Jurkat, Clone E6-1 (cell line): Measurements from ENCODE around the gene RSRC1.
"Not testable (repeated sequence)": the region's sequence is repeated elsewhere in the genome, so short reads cannot be mapped to it uniquely, and the experiment has no call there.

ENCODE experiments used
- DNase-seq: peaks from one replicate; pipeline ENCODE4 v3.0.0-alpha.2; 2011; ENCODE audit warnings: low read depth, low spot score
- H3K4me3 ChIP-seq: 2 replicates; pipeline ENCODE4 v1.5.1; 2011; ENCODE audit warnings: mild to moderate bottlenecking, low read length, control low read depth, moderate library complexity

The RSRC1 gene

DNA sequence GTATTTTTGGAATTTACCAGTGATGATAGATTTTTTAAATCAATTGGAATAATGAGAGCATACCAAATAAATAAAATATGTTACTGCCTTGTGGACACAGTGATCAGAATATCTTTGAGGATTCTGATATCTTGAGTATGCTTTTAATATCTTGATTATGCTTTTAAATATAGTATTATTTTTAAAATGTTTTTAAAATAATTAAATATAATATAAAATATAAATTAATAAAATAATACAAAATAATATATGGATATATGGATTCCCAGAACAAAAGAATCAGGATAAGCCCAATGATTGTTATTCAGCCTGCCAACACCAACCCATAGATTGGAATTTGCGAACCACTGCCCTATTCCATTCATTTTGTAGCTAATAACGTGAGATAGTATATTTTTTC lies 369.2 kb downstream of the RSRC1 start:
- no peak for DNase-seq
- H3K4me3 ChIP-seq: no peak overlapping the region

DNA sequence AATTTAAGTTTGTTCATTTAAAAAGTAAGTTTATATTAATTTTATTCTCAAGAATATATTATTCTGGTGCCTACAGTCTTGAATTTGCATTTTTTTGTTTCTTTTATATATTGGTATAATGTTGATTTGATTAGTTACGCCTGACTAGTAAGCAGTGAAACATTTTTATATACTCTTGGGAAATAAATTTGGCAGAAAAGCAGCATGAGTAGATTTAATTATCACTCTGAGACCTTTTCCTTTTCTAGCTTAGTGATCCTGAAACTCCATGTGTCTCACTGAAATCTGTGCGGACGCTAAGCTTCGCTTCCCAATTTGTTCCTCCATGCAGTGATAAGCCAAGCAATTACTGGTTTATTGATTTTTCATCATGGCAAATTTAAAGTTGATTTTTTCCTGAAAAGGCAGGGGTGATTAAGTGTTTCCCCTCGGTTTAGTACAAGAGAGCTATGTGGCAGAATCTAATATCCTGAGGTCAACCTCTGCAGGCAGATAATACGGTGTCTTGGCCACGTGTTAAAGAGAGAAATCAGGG lies 373.9 kb downstream of the RSRC1 start:
- H3K4me3 ChIP-seq: no peak overlapping the region
- no peak for DNase-seq

- no peak overlapping the region for H3K4me3 ChIP-seq
- DNase-seq: no peak
Measured at GRCh38 chr3:158486200-158486599, 376.3 kb downstream of the RSRC1 start.

DNA sequence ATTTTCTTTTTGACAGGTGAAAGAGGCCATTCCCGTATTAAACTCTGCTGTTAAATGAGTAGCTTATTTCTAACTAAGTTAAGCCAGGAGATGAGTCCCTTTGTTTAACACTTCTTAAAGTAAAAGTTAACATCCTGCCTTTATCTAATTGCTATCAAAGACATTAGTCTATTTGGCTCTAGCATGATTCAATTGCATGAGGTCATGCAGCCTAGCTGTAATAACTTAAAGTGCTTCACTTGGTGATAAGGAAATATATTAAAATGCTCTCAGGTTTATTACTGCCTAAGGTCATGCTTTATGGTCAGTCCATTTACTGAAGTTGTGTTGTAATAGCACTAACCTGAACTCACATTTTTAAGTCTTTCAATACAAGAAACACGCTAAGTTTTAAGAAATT lies 378.8 kb downstream of the RSRC1 start:
- no peak for DNase-seq
- H3K4me3 ChIP-seq: no peak overlapping the region

- no peak for DNase-seq
- no peak overlapping the region for H3K4me3 ChIP-seq
Measured at GRCh38 chr3:158489181-158489580, 379.3 kb downstream of the RSRC1 start.

DNA sequence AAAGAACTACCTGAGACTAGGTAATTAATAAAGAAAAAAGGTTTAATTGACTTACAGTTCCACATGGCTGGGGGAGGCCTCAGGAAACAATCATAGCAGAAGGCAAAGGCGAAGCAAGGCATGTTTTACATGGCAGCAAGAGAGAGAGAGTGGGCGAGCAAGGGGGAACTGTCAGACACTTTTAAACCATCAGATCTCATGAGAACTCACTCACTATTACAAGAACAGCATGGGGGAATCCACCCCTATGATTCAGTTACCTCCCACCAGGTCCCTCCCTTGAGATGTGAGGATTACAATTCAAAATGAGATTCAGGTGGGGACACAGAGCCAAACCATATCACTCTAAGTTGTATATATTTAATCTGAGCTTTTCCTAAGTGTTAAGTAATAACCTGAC lies 382.1 kb downstream of the RSRC1 start:
- DNase-seq: no peak
- no peak overlapping the region for H3K4me3 ChIP-seq

GRCh38 chr3:158492685-158493084 lies 382.8 kb downstream of the RSRC1 start:
- no peak overlapping the region for H3K4me3 ChIP-seq
- no peak for DNase-seq

DNA sequence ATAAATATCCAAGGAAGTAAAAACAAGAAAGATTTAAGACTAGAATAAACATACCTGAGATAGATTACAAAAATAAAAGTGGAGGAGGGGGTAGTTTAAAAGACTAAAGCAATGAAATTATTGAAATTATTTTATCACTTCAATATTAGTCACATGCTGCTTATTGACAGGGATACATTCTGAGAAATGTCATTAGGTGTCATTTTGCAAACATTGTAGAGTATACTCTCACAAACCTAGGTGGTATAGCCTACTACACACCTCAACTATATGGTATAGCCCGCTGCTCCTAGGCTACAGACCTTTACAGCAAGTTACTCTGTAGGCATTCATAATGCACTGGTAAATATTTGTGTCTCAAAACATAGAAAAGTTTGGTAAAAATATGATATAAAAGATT lies 384.0 kb downstream of the RSRC1 start:
- H3K4me3 ChIP-seq: no peak overlapping the region
- DNase-seq: no peak

DNA sequence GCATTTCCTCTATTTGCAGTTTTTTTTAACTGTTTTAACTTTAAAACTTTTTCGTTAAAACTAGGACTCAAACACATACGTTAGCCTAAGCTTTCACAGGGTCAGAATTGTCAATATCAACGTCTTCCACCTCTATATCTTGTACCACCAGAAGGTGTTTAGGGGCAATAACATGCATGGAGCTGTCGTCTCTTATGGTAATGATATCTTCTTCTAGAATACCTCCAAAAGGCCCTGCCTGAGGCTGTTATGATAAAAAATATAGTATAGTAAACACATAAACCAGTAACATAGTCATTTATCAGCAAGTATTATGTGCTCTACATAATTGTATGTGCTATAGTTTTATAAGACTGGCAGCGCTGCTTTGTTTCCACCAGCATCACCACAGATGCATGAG lies 384.8 kb downstream of the RSRC1 start:
- H3K4me3 ChIP-seq: no peak overlapping the region
- DNase-seq: no peak

DNA sequence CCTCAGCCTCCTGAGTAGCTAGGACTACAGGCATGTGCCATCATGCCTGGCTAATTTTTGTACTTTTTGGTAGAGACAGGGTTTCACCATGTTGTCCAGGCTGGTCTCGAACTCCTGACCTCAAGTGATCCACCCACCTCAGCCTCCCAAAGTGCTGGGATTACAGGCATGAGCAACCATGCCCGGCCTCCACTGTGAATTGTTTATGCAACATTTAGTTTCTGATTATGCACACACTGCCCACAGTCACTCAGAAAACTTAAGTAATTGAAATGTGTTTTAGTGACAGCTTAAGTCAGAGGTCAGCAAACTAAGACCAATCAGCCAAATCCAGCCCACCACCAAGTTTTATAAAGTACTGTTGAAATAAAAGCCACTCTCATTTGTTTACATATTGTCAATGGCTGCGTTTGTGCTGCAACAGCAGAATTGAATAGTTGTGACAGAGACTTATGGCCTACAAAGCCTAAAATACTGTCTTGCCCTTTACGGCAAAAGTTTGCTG lies 385.6 kb downstream of the RSRC1 start:
- DNase-seq, H3K4me3 ChIP-seq: not testable (repeated sequence)

GRCh38 chr3:158505117-158505516 lies 395.2 kb downstream of the RSRC1 start:
- no peak for DNase-seq
- H3K4me3 ChIP-seq: no peak overlapping the region

- no peak overlapping the region for H3K4me3 ChIP-seq
- no peak for DNase-seq
Measured at GRCh38 chr3:158506456-158506855, 396.6 kb downstream of the RSRC1 start.

- H3K4me3 ChIP-seq: no peak overlapping the region
- no peak for DNase-seq
Measured at GRCh38 chr3:158508481-158508880, 398.6 kb downstream of the RSRC1 start.

DNA sequence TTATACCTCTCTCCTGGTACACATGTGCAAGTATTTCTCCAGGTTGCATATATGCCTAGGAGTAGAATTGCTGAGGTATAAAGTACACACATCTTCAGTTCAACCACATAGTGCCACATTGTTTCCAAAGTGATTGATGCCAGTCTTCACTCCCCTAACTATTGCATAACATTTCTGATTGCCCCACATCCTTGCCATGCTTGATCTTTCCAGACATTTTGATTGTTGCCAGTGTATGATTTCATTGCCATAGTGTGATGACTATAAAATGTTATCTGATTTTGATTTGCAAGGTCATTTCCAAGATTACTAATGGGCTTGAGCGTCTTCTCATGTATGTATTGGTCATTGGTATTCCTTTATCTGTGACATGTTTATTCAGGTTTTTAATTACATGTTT lies 400.0 kb downstream of the RSRC1 start:
- no peak overlapping the region for H3K4me3 ChIP-seq
- DNase-seq: no peak

DNA sequence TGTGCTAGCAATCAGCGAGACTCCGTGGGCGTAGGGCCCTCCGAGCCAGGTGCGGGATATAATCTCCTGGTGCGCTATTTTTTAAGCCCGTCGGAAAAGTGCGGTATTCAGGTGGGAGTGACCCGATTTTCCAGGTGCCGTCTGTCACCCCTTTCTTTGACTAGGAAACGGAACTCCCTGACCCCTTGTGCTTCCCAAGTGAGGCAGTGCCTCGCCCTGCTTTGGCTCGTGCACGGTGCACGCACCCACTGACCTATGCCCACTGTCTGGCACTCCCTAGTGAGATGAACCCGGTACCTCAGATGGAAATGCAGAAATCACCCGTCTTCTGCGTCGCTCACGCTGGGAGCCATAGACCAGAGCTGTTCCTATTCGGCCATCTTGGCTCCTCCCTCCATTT lies 406.8 kb downstream of the RSRC1 start:
- not testable (repeated sequence) for DNase-seq

DNA sequence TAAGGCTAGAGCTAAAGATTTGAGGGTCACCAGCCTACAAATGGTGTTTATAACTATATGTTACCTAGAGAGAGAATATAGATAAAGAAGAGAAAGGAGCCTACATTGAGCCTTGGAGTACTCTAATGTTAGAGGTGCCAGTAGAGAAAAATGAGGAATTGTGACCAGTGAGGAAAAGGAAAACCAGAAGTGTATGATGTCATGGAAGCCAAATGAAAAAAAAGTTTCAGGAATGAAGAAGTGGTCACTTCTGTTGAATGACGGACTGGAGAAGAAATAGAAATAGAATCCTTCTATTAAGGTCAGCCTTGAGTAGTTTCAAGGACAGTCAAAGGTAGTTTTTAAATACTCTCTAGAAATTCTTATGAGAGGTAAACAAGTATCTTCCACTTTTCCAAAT lies 409.9 kb downstream of the RSRC1 start:
- H3K4me3 ChIP-seq: no peak overlapping the region
- no peak for DNase-seq

More for the DNA sequence above, 406.8 kb downstream of the RSRC1 start:
- not testable (repeated sequence) for H3K4me3 ChIP-seq

DNA sequence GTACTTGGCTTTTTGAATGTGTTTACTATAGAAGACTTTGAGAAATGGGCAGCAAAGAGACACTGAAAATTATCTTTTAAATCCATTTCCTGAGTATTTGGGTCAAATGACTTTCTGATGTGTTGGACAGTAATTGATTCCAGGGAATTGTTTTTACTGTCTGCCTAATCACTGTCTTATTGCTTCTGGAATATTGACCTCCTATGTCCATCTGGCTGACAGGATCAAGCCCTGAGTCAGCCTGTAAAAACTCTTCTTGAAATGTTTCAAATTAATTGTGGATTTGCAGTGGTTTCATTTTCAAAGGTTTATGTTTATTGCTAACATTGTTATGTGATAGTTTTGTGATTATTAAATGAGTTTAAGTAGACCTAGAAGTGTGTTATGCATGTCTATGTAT lies 410.5 kb downstream of the RSRC1 start:
- H3K4me3 ChIP-seq: no peak overlapping the region
- DNase-seq: no peak

DNA sequence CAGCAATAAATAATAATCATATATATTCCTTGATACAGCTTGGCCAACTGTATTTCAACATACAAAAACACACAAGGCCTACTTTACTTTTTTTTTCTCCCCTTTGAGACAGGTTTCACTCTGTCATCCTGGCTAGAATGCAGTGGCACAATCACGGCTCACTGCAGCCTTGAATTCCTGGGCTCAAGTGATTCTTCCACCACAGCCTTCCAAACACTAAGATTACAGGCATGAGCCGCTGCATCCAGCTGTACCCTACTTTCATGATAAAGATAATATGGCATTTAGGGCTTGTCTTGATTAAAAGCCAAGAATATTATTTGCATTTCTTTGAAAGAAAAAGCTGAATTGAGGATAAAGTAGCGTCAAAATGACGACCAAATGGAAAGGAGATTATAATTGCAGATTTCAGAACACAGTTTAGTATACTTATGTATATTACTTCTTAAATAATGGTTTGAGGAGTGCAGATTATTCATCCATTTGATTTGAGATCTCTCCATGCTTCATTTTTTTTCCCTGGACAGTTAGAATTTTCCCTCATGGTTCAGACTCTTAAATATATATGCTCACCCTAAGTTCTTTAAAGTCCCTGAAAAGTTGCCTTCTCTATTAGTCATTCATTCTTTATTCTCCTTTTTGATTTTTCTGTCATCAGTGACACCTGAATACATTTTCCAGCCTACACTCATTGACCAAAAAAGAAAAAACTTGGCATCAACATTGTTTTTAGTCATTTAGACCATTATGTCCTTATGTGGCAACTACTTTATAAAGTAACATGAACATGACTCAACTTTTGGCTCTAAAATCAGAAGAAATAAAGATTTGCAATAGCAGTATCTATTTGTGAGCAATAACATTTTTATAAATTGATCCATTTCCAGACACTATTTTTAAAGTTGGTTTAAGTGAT lies 412.6 kb downstream of the RSRC1 start:
- DNase-seq: no peak
- no peak overlapping the region for H3K4me3 ChIP-seq

DNA sequence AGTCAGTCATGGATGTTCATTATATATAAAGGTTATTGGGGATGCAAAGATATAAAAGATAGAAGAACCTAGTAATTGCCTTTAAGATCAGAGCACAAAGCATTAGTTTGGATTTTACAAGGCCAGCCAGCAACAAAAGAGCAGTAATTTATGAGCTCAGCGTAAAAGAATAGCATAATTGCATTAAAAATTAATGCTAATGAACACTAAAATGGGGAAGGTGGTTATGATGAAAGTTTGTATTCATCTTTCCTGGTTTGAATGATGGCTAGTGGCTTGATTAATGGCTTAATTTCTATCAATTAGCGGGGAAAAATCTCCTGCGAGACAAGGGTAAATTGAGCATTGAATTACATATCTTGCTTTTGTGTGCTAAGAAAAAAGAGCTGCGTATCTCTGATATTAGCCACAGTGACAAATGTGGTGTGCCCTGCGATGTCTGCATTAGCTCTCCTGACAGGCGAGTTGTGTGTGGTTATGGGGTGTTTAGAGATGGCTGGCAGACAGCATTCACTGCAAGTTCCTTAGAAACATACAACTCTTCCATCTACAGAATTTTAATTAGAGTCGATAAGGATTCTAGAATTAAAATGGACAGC lies 418.3 kb downstream of the RSRC1 start:
- DNase-seq: no peak
- no peak overlapping the region for H3K4me3 ChIP-seq

- no peak for DNase-seq
- H3K4me3 ChIP-seq: no peak overlapping the region
Measured at GRCh38 chr3:158531334-158531733, 421.4 kb downstream of the RSRC1 start.
